GM23338 (cell line): ENCODE measurements around the gene CAMTA1. TPM values are rescaled to one million over a fixed set of nuclear protein-coding genes. Genes with fewer than 3 reads are reported as not detected.

Experiments used
- ATAC-seq: fragments of 200-7000 bp; cut with Tn5 transposase; 3 replicates; pipeline ENCODE4 v1.9.1; 2020
- DNase-seq: peaks from one replicate; pipeline ENCODE4 v3.0.0-alpha.2; 2015; ENCODE audit warnings: low spot score
- H2AFZ ChIP-seq: fragments of 200-600 bp; sonication (generic); 2 replicates; pipeline ENCODE4 v1.8.0; 2016; ENCODE audit warnings: antibody characterized with exemption, mild to moderate bottlenecking, moderate library complexity
- H3F3A ChIP-seq: fragments of 200-600 bp; sonication (generic); replicated peaks from 2 replicates; pipeline ENCODE4 v1.8.0; 2017; ENCODE audit warnings: antibody characterized with exemption, mixed run types, low read depth
- H3K27ac ChIP-seq: fragments of 200-600 bp; sonication (generic); 2 replicates; pipeline ENCODE4 v1.6.1; 2016; ENCODE audit warnings: low read depth
- H3K27me3 ChIP-seq: fragments of 200-600 bp; sonication (generic); 2 replicates; pipeline ENCODE4 v1.8.0; 2016; ENCODE audit warnings: mild to moderate bottlenecking, mixed run types, moderate library complexity; ENCODE audit not compliant: insufficient read depth
- H3K36me3 ChIP-seq: fragments of 200-600 bp; sonication (generic); 2 replicates; pipeline ENCODE4 v1.8.0; 2016; ENCODE audit warnings: mild to moderate bottlenecking; ENCODE audit not compliant: insufficient read depth
- H3K4me1 ChIP-seq: fragments of 200-600 bp; sonication (generic); 2 replicates; pipeline ENCODE4 v1.8.0; 2016; ENCODE audit warnings: mild to moderate bottlenecking, moderate library complexity; ENCODE audit not compliant: insufficient read depth
- H3K4me2 ChIP-seq: fragments of 200-600 bp; sonication (generic); 2 replicates; pipeline ENCODE4 v1.7.1; 2017; ENCODE audit warnings: mixed run types
- H3K4me3 ChIP-seq: fragments of 200-600 bp; sonication (generic); 2 replicates; pipeline ENCODE4 v1.6.1; 2016; ENCODE audit warnings: mixed run types
- H3K79me2 ChIP-seq: fragments of 200-600 bp; sonication (generic); replicated peaks from 2 replicates; pipeline ENCODE4 v1.8.0; 2017; ENCODE audit warnings: mild to moderate bottlenecking; ENCODE audit not compliant: insufficient read depth
- H3K9me2 ChIP-seq: fragments of 200-600 bp; sonication (generic); 2 replicates; pipeline ENCODE4 v1.8.0; 2017; ENCODE audit not compliant: insufficient read depth
- H4K20me1 ChIP-seq: fragments of 200-600 bp; sonication (generic); replicated peaks from 2 replicates; pipeline ENCODE4 v1.8.0; 2017; ENCODE audit warnings: mild to moderate bottlenecking; ENCODE audit not compliant: insufficient read depth
- H3K27ac Mint-ChIP-seq: 2 replicates; pipeline ENCODE4 v1.8.0; 2020; ENCODE audit warnings: inconsistent platforms, mild to moderate bottlenecking, moderate library complexity, mixed read lengths
- H3K27me3 Mint-ChIP-seq: 3 replicates; pipeline ENCODE4 v1.8.0; 2022; ENCODE audit warnings: low read depth, mild to moderate bottlenecking, moderate library complexity, mixed read lengths, inconsistent platforms; ENCODE audit not compliant: insufficient read depth, poor library complexity
- H3K36me3 Mint-ChIP-seq: 3 replicates; pipeline ENCODE4 v1.8.0; 2021; ENCODE audit warnings: low read depth, mild to moderate bottlenecking, inconsistent platforms, moderate library complexity, mixed read lengths
- H3K4me1 Mint-ChIP-seq: 3 replicates; pipeline ENCODE4 v1.8.0; 2020; ENCODE audit warnings: mild to moderate bottlenecking, inconsistent platforms, mixed read lengths
- H3K4me3 Mint-ChIP-seq: 3 replicates; pipeline ENCODE4 v1.8.0; 2021; ENCODE audit warnings: moderate library complexity, mild to moderate bottlenecking, inconsistent platforms, mixed read lengths
- H3K9me3 Mint-ChIP-seq: 3 replicates; pipeline ENCODE4 v1.8.0; 2020; ENCODE audit warnings: moderate library complexity, mild to moderate bottlenecking, inconsistent platforms, mixed read lengths
- CTCF ChIP-seq, 2 experiments: fragments of 200-600 bp in 1 of 2; sonication (generic) in 1 of 2; conservative IDR thresholded peaks; 2 replicates each; pipeline versions ENCODE4 v1.5.1 to v1.6.1; 2016 to 2017; ENCODE audit warnings: antibody characterized with exemption in 2 of 2, low read depth in 2 of 2, mild to moderate bottlenecking in 2 of 2, moderate library complexity in 1 of 2
- ETS1 ChIP-seq: IDR thresholded peaks from 2 replicates; pipeline ENCODE4 v1.6.1; 2016; ENCODE audit warnings: antibody characterized with exemption
- JUNB ChIP-seq: IDR thresholded peaks from one replicate; pipeline ENCODE4 v1.6.1; 2016; ENCODE audit warnings: antibody characterized with exemption; ENCODE audit not compliant: unreplicated experiment
- POLR2AphosphoS5 ChIP-seq: IDR thresholded peaks from 2 replicates; pipeline ENCODE4 v1.6.1; 2016; ENCODE audit warnings: antibody characterized with exemption, low read depth
- STAT1 ChIP-seq: IDR thresholded peaks from one replicate; pipeline ENCODE4 v1.6.1; 2016; ENCODE audit warnings: antibody characterized with exemption; ENCODE audit not compliant: unreplicated experiment
- ZNF462 ChIP-seq: fragments of 250-450 bp; sonication (Bioruptor Pico); IDR thresholded peaks from 2 replicates; pipeline ENCODE4 v1.5.0; 2020; ENCODE audit warnings: mild to moderate bottlenecking, moderate library complexity
- polyA plus RNA-seq: library from polyadenylated mRNA; unstranded; fragments of >200 nt; fragmentation: Nextera tagmentation; extraction: Ambion mirVana; gene quantifications from 2 replicates; pipeline ENCODE4 v1.2.1, GENCODE V29; 2016
- total RNA-seq: library from RNA; depleted of rRNA; stranded (reverse); fragments of >200 nt; shearing (Covaris generic); gene quantifications from 2 replicates; pipeline ENCODE4 v1.2.3, GENCODE V29; 2014

CAMTA1 gene
- total and polyA plus RNA-seq, 2 experiments from 2014 or later: 115 to 519 TPM

- no peak for DNase-seq
- no peaks in the 10 kb centered on the region for H3K36me3 Mint-ChIP-seq
- Histone ChIP-seq H3K79me2 (no peaks in the 10 kb centered on the region), H3K4me2 (no peak overlapping the region), H3K27me3 (no peaks in the 10 kb centered on the region), H2AFZ (no peak overlapping the region), H3K9me2 (no peaks in the 10 kb centered on the region), H4K20me1 (no peaks in the 10 kb centered on the region), H3K4me1 (no peaks in the 10 kb centered on the region), H3K36me3 (no peaks in the 10 kb centered on the region), H3F3A (no peaks in the 10 kb centered on the region), H3K4me3 (no peak overlapping the region), H3K27ac (no peak overlapping the region)
- TF ChIP-seq ZNF462 (no peak), POLR2AphosphoS5 (no peak), STAT1 (no peak), JUNB (no peak)
- no peak overlapping the region for H3K4me3 Mint-ChIP-seq
- H3K27ac Mint-ChIP-seq: no peak overlapping the region
- peaks cover 3% of the 10 kb centered on the region; the same call in 2 of the 3 replicates for H3K4me1 Mint-ChIP-seq
- ATAC-seq: no peak
- no peaks in the 10 kb centered on the region for H3K9me3 Mint-ChIP-seq
- peaks cover 11% of the 10 kb centered on the region for H3K27me3 Mint-ChIP-seq
These were observed 688.9 kb downstream of the CAMTA1 start for GRCh38 chr1:7474143-7474490.

DNA sequence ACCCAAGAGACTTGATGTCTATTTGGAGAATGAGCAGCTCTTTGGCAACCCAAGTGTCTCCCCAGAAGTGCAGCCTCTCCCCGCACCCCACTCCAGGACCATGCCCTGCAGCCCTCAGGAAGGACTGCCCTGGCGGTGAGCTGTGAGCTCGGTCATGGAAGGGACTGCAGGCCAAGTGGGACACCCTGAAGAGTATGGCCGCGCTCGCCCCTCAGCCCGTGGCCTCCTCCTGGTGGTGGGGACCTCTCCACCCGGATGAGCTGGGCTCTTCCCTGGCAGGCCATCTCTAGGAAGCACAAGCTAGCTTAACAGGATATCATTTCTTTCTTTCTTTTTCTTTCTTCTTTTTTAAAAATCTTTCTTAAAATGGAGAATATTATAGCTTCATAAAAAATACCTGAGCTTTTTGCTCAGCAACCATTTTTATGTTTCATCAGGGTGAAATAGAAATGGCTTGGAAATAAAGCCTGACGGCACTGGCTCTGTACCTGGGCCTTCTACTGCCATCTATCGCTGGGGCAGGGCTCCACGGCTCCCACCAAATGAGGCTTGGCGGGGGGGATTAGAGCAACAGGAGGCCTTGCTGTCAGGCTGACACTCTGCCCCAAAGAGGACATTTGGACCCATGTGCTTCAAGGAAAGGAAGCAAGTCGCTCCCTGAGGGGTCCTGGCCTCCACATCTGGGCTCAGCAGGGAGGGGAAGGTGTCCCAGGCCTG is 689.7 kb downstream of the CAMTA1 start:
- no peak overlapping the region for H3K4me3 Mint-ChIP-seq
- H3K36me3 Mint-ChIP-seq: no peaks in the 10 kb centered on the region
- H4K20me1 ChIP-seq: no peaks in the 10 kb centered on the region
- H3K27ac Mint-ChIP-seq: no peak overlapping the region
- no peaks in the 10 kb centered on the region for H3K4me1 ChIP-seq
- H3K27ac ChIP-seq: no peak overlapping the region
- H3F3A ChIP-seq: no peaks in the 10 kb centered on the region
- no peaks in the 10 kb centered on the region for H3K27me3 ChIP-seq
- ATAC-seq (peak; percentile 72), DNase-seq (peak; percentile 38)
- H3K36me3 ChIP-seq: no peaks in the 10 kb centered on the region
- H3K4me2 ChIP-seq: no peak overlapping the region
- no peaks in the 10 kb centered on the region for H3K9me3 Mint-ChIP-seq
- H3K27me3 Mint-ChIP-seq: peaks cover 7% of the 10 kb centered on the region
- H2AFZ ChIP-seq: no peak overlapping the region
- H3K79me2 ChIP-seq: no peaks in the 10 kb centered on the region
- H3K4me1 Mint-ChIP-seq: peaks cover 3% of the 10 kb centered on the region; the same call in 2 of the 3 replicates
- no peak overlapping the region for H3K4me3 ChIP-seq
- TF ChIP-seq CTCF (conservative IDR thresholded peaks at IDR 0.05; ENCODE audit: low read depth in 2 of 2): peak; percentile 52 to 65
- no peak for TF ChIP-seq ETS1
- H3K9me2 ChIP-seq: no peaks in the 10 kb centered on the region
